Lower lobe of right lung (tissue), 2 donors: ENCODE results near the gene TMEM196. TPM values are rescaled to one million over a fixed set of nuclear protein-coding genes. Genes with fewer than 3 reads are reported as not detected.
A peak's percentile ranks its signal among the peaks of the same experiment; 100 is the strongest.

Source experiments
- ATAC-seq, 2 donors: fragments of 200-7000 bp; cut with Tn5 transposase; one replicate each; pipeline ENCODE4 v1.9.1; 2020 to 2022; ENCODE audit warnings: mild to moderate bottlenecking in 2 of 2, moderate library complexity in 2 of 2
- DNase-seq: peaks from one replicate; pipeline ENCODE4 v3.0.0-alpha.2; 2020
- H3K27ac ChIP-seq: fragments of 200-600 bp; one replicate; pipeline ENCODE4 v1.8.0; 2022
- H3K27me3 ChIP-seq: fragments of 200-600 bp; one replicate; pipeline ENCODE4 v1.8.0; 2022; ENCODE audit warnings: low read depth
- H3K36me3 ChIP-seq: fragments of 200-600 bp; one replicate; pipeline ENCODE4 v1.8.0; 2022; ENCODE audit warnings: mild to moderate bottlenecking
- H3K4me1 ChIP-seq: fragments of 200-600 bp; one replicate; pipeline ENCODE4 v1.8.0; 2022
- H3K4me3 ChIP-seq: fragments of 200-600 bp; one replicate; pipeline ENCODE4 v1.8.0; 2022; ENCODE audit warnings: mild to moderate bottlenecking
- H3K9me3 ChIP-seq: fragments of 200-600 bp; one replicate; pipeline ENCODE4 v1.8.0; 2022
- CTCF ChIP-seq: fragments of 200-600 bp; IDR thresholded peaks from one replicate; pipeline ENCODE4 v1.8.0; 2022; ENCODE audit warnings: antibody characterized with exemption, mild to moderate bottlenecking
- intact Hi-C: fragments of 100-400 bp; cut with DNase I; formaldehyde crosslinking; loops from one replicate; pipeline ENCODE4 v1.11.0; 2022
- total RNA-seq: library from RNA; stranded (reverse); fragmentation: NEBNext Ultra II Directional; extraction: Animal tissue kit (Norgen Biotek cat#: 25700); gene quantifications from one replicate; pipeline ENCODE4 v1.2.1, GENCODE V29; 2021
- donor health status: DM: no; HTN: yes; CAD: no; lungs with severe emphysema.

The TMEM196 gene
- total RNA-seq, 1 donor from 2014 or later, result not detected

GRCh38 chr7:19708397-19709248 lies 64.8 kb downstream of the TMEM196 start, which contains the start of gene POLR1F:
POLR1F (minus strand) TSS chr7:19709037; CDS start chr7:19709016, 21 bp downstream.
- ATAC-seq, result peak; percentile 99 to 100
- H3K36me3 ChIP-seq, result no peaks in the 10 kb centered on the region
- peak; percentile 96 for DNase-seq
- intact Hi-C loops, result no loop called here
- H3K27ac ChIP-seq, result peak within 1 kb of the TSS; percentile 77
- TF ChIP-seq CTCF, result peak; percentile 81
- peaks cover 19% of the 10 kb centered on the region for H3K4me1 ChIP-seq
- peak within 1 kb of the TSS; percentile 97 for H3K4me3 ChIP-seq
- no peaks in the 10 kb centered on the region for H3K27me3 ChIP-seq
- no peaks in the 10 kb centered on the region for H3K9me3 ChIP-seq

- no peaks in the 10 kb centered on the region for H3K36me3 ChIP-seq
- no peaks in the 10 kb centered on the region for H3K27me3 ChIP-seq
- no peaks in the 10 kb centered on the region for H3K9me3 ChIP-seq
- no peak for ATAC-seq
- no peak for TF ChIP-seq CTCF
- peaks cover 19% of the 10 kb centered on the region for H3K4me1 ChIP-seq
- intact Hi-C loops, result no loop called here
- no peak overlapping the region for H3K27ac ChIP-seq
- DNase-seq, result no peak
- no peak overlapping the region for H3K4me3 ChIP-seq
Measured at GRCh38 chr7:19707240-19707639, 66.2 kb downstream of the TMEM196 start.

GRCh38 chr7:19705663-19706062 lies 67.8 kb downstream of the TMEM196 start:
- no peaks in the 10 kb centered on the region for H3K9me3 ChIP-seq
- peaks cover 19% of the 10 kb centered on the region for H3K4me1 ChIP-seq
- H3K36me3 ChIP-seq, result peaks cover 7% of the 10 kb centered on the region
- intact Hi-C loops, result no loop called here
- no peak overlapping the region for H3K27ac ChIP-seq
- H3K27me3 ChIP-seq, result no peaks in the 10 kb centered on the region
- DNase-seq (no peak), ATAC-seq (no peak)
- H3K4me3 ChIP-seq, result no peak overlapping the region
- TF ChIP-seq CTCF, result no peak

GRCh38 chr7:19701471-19701870 lies 71.9 kb downstream of the TMEM196 start:
- DNase-seq (no peak), ATAC-seq (no peak)
- Histone ChIP-seq H3K36me3 (peaks cover 23% of the 10 kb centered on the region), H3K4me3 (no peak overlapping the region), H3K4me1 (no peaks in the 10 kb centered on the region), H3K27ac (no peak overlapping the region), H3K9me3 (no peaks in the 10 kb centered on the region), H3K27me3 (no peaks in the 10 kb centered on the region)
- intact Hi-C loops, result no loop called here
- no peak for TF ChIP-seq CTCF

- no peaks in the 10 kb centered on the region for H3K4me1 ChIP-seq
- TF ChIP-seq CTCF, result no peak
- H3K27ac ChIP-seq, result no peak overlapping the region
- ATAC-seq (no peak), DNase-seq (no peak)
- H3K9me3 ChIP-seq, result no peaks in the 10 kb centered on the region
- H3K36me3 ChIP-seq, result peaks cover 27% of the 10 kb centered on the region
- intact Hi-C loops, result no loop called here
- no peaks in the 10 kb centered on the region for H3K27me3 ChIP-seq
- H3K4me3 ChIP-seq, result no peak overlapping the region
Measured at GRCh38 chr7:19700936-19701335, 72.5 kb downstream of the TMEM196 start.
